GM13976 (cell line): ENCODE results near the gene ESR2.
"Not testable (repeated sequence)": the region's sequence is repeated elsewhere in the genome, so short reads cannot be mapped to it uniquely, and the experiment has no call there.

Source experiments
- DNase-seq: peaks from one replicate; pipeline ENCODE4 v3.0.0; 2012; ENCODE audit warnings: low spot score
- CTCF ChIP-seq: IDR thresholded peaks from 2 replicates; pipeline ENCODE4 v1.5.1; 2012; ENCODE audit warnings: borderline replicate concordance, mild to moderate bottlenecking; ENCODE audit not compliant: insufficient read depth; ENCODE audit errors: extremely low read depth, missing control alignments, control extremely low read depth
- in situ Hi-C: fragments of 300-500 bp; cut with MboI; formaldehyde crosslinking; loops from one replicate; pipeline ENCODE4 v1.12.0; 2022; ENCODE audit warnings: low sequenced_read_pairs, mixed read lengths, inconsistent platforms; ENCODE audit not compliant: unreplicated experiment

ESR2 gene

GRCh38 chr14:64137657-64138290, 156.4 kb downstream of the ESR2 start:
- peak; percentile 20 for DNase-seq
- in situ Hi-C loops, result no loop called here
- no peak for TF ChIP-seq CTCF

- in situ Hi-C loops, result no loop called here
- TF ChIP-seq CTCF, result no peak
- no peak for DNase-seq
These were observed 167.6 kb downstream of the ESR2 start for GRCh38 chr14:64126548-64126947.

- no peak for TF ChIP-seq CTCF
- in situ Hi-C loops, result no loop called here
- no peak for DNase-seq
These were observed 168.9 kb downstream of the ESR2 start for GRCh38 chr14:64125270-64125669.

GRCh38 chr14:64123241-64123822, 170.8 kb downstream of the ESR2 start:
- no peak for DNase-seq
- in situ Hi-C loops, result no loop called here
- no peak for TF ChIP-seq CTCF

GRCh38 chr14:64119980-64120379, 174.2 kb downstream of the ESR2 start:
- DNase-seq, result no peak
- TF ChIP-seq CTCF, result no peak
- in situ Hi-C loops, result no loop called here

GRCh38 chr14:64119500-64119899, 174.7 kb downstream of the ESR2 start:
- no peak for TF ChIP-seq CTCF
- in situ Hi-C loops, result no loop called here
- DNase-seq, result no peak

GRCh38 chr14:64118892-64119291, 175.3 kb downstream of the ESR2 start:
- no peak for TF ChIP-seq CTCF
- no peak for DNase-seq
- in situ Hi-C loops, result no loop called here

- in situ Hi-C loops, DNase-seq: not testable (repeated sequence)
These were observed 175.8 kb downstream of the ESR2 start for GRCh38 chr14:64118403-64118742.
